ENCODE data around the gene ASCC1.
"Not testable (repeated sequence)": the region's sequence is repeated elsewhere in the genome, so short reads cannot be mapped to it uniquely, and the experiment has no call there.

ASCC1 gene

GRCh38 chr10:72248468-72249151 is 32.5 kb upstream of the ASCC1 start:
- DNase-seq: peak; percentile 91

- no peak for DNase-seq
Observed at GRCh38 chr10:72245949-72246525, 30.0 kb upstream of the ASCC1 start.

GRCh38 chr10:72244573-72245038 is 28.5 kb upstream of the ASCC1 start:
- DNase-seq: no peak

- DNase-seq: peak; percentile 76
Observed at GRCh38 chr10:72243822-72244437, 27.9 kb upstream of the ASCC1 start.

- DNase-seq: peak; percentile 84
Observed at GRCh38 chr10:72242675-72243074, 26.6 kb upstream of the ASCC1 start.

GRCh38 chr10:72241691-72242252 is 25.7 kb upstream of the ASCC1 start:
- no peak for DNase-seq

- DNase-seq: no peak
Observed at GRCh38 chr10:72240371-72240770, 24.3 kb upstream of the ASCC1 start.

GRCh38 chr10:72239409-72239808 is 23.3 kb upstream of the ASCC1 start:
- no peak for DNase-seq

- DNase-seq: no peak
Observed at GRCh38 chr10:72238392-72239175, 22.5 kb upstream of the ASCC1 start.

GRCh38 chr10:72235544-72236279 is 19.6 kb upstream of the ASCC1 start:
- DNase-seq: no peak

- DNase-seq: no peak
Observed at GRCh38 chr10:72234560-72235095, 18.6 kb upstream of the ASCC1 start.

- no peak for DNase-seq
Observed at GRCh38 chr10:72233621-72234020, 17.5 kb upstream of the ASCC1 start.

- no peak for DNase-seq
Observed at GRCh38 chr10:72229261-72230251, 13.5 kb upstream of the ASCC1 start.

- DNase-seq: no peak
Observed at GRCh38 chr10:72228318-72228751, 12.3 kb upstream of the ASCC1 start.

GRCh38 chr10:72227826-72228225 is 11.8 kb upstream of the ASCC1 start:
- no peak for DNase-seq

- no peak for DNase-seq
Observed at GRCh38 chr10:72226418-72227027, 10.4 kb upstream of the ASCC1 start.

- DNase-seq: not testable (repeated sequence)
Observed at GRCh38 chr10:72224191-72224590, 8.1 kb upstream of the ASCC1 start.

- no peak for DNase-seq
Observed at GRCh38 chr10:72223743-72224101, 7.6 kb upstream of the ASCC1 start.

- no peak for DNase-seq
Observed at GRCh38 chr10:72221278-72221677, 5.2 kb upstream of the ASCC1 start.

- no peak for DNase-seq
Observed at GRCh38 chr10:72220637-72221036, 4.6 kb upstream of the ASCC1 start.
